Measurements from ENCODE around the gene BEND4.

The BEND4 gene

GRCh38 chr4:42088386-42088785 is 64.1 kb downstream of the BEND4 start:
- TF ChIP-seq CTCF (conservative IDR thresholded peaks at IDR 0.05) (no peak), ZFX (IDR thresholded peaks at IDR 0.05) (no peak)
- H3K27ac ChIP-seq: no peak overlapping the region

- no peak overlapping the region for H3K27ac ChIP-seq
- TF ChIP-seq CTCF (conservative IDR thresholded peaks at IDR 0.05): no peak
These were observed 68.6 kb downstream of the BEND4 start for GRCh38 chr4:42083816-42084215.

GRCh38 chr4:42080306-42080705 is 72.1 kb downstream of the BEND4 start:
- TF ChIP-seq CTCF (conservative IDR thresholded peaks at IDR 0.05) (no peak), ZFX (IDR thresholded peaks at IDR 0.05) (no peak)

GRCh38 chr4:42078184-42078801 is 74.2 kb downstream of the BEND4 start:
- TF ChIP-seq ZFX (IDR thresholded peaks at IDR 0.05) (no peak), CTCF (conservative IDR thresholded peaks at IDR 0.05) (no peak)
- no peak overlapping the region for H3K27ac ChIP-seq

More at GRCh38 chr4:42080306-42080705, 72.1 kb downstream of the BEND4 start:
- H3K27ac ChIP-seq: no peak overlapping the region

- no peak overlapping the region for H3K27ac ChIP-seq
- TF ChIP-seq ZFX (IDR thresholded peaks at IDR 0.05) (no peak), CTCF (conservative IDR thresholded peaks at IDR 0.05) (no peak)
These were observed 78.2 kb downstream of the BEND4 start for GRCh38 chr4:42074294-42074693.

GRCh38 chr4:42070463-42070862 is 82.0 kb downstream of the BEND4 start:
- no peak overlapping the region for H3K27ac ChIP-seq
- TF ChIP-seq CTCF (conservative IDR thresholded peaks at IDR 0.05) (no peak), ZFX (IDR thresholded peaks at IDR 0.05) (no peak)

GRCh38 chr4:42067264-42067663 is 85.2 kb downstream of the BEND4 start:
- H3K27ac ChIP-seq: no peak overlapping the region
- TF ChIP-seq ZFX (IDR thresholded peaks at IDR 0.05) (no peak), CTCF (conservative IDR thresholded peaks at IDR 0.05) (no peak)

All from C4-2B (cell line).